ENCODE measurements around the gene PCDHGB5.
"Not testable (repeated sequence)": the region's sequence is repeated elsewhere in the genome, so short reads cannot be mapped to it uniquely, and the experiment has no call there.

PCDHGB5 gene

GRCh38 chr5:141382469-141383294 lies 15.1 kb upstream of the PCDHGB5 start, which contains the start of gene PCDHGA7:
TSS of gene PCDHGA7 (plus strand) at chr5:141382742. CDS start at chr5:141382900, 158 bp downstream.
- Histone ChIP-seq H3K36me3 (ENCODE audit: control insufficient read depth in 5 of 5, insufficient read depth in 5 of 5, low read length in 5 of 5) (no peaks in the 10 kb centered on the region), H3K27me3 (ENCODE audit: control insufficient read depth in 5 of 5, insufficient read depth in 4 of 5, low read length in 5 of 5) (peaks cover 0 to 11% (median 0%) of the 10 kb centered on the region in 5 donors), H3K9ac (ENCODE audit: low read length in 5 of 5) (no peak within 1 kb of the TSS), H3K4me3 (ENCODE audit: low read depth in 1 of 5, low read length in 5 of 5) (peak within 1 kb of the TSS; percentile 51 to 78 (median 64)), H3K9me3 (ENCODE audit: control insufficient read depth in 5 of 5, low read length in 5 of 5) (peaks cover 33 to 71% (median 64%) of the 10 kb centered on the region in 5 donors), H3K27ac (ENCODE audit: low read depth, low read length) (no peak within 1 kb of the TSS), H3K4me1 (ENCODE audit: control insufficient read depth in 5 of 5, insufficient read depth in 5 of 5, low read length in 5 of 5) (peaks cover 0 to 4% (median 0%) of the 10 kb centered on the region in 5 donors)

GRCh38 chr5:141383345-141383744 lies 14.4 kb upstream of the PCDHGB5 start:
- Histone ChIP-seq H3K9ac (ENCODE audit: low read length in 5 of 5) (no peak overlapping the region), H3K4me3 (ENCODE audit: low read depth in 1 of 5, low read length in 5 of 5) (peak overlapping the region in 4 of 5 donors; percentile 51 to 65 (median 62)), H3K4me1 (ENCODE audit: control insufficient read depth in 5 of 5, insufficient read depth in 5 of 5, low read length in 5 of 5) (peaks cover 0 to 4% (median 0%) of the 10 kb centered on the region in 5 donors), H3K36me3 (ENCODE audit: control insufficient read depth in 5 of 5, insufficient read depth in 5 of 5, low read length in 5 of 5) (no peaks in the 10 kb centered on the region), H3K27ac (ENCODE audit: low read depth, low read length) (no peak overlapping the region), H3K9me3 (ENCODE audit: control insufficient read depth in 5 of 5, low read length in 5 of 5) (peaks cover 34 to 69% (median 65%) of the 10 kb centered on the region in 5 donors), H3K27me3 (ENCODE audit: control insufficient read depth in 5 of 5, insufficient read depth in 4 of 5, low read length in 5 of 5) (peaks cover 0 to 11% (median 0%) of the 10 kb centered on the region in 5 donors)

GRCh38 chr5:141384471-141385267 lies 13.1 kb upstream of the PCDHGB5 start:
- Histone ChIP-seq H3K9me3 (ENCODE audit: control insufficient read depth in 5 of 5, low read length in 5 of 5) (peaks cover 35 to 78% (median 74%) of the 10 kb centered on the region in 5 donors), H3K36me3 (ENCODE audit: control insufficient read depth in 5 of 5, insufficient read depth in 5 of 5, low read length in 5 of 5) (no peaks in the 10 kb centered on the region), H3K4me1 (ENCODE audit: control insufficient read depth in 5 of 5, insufficient read depth in 5 of 5, low read length in 5 of 5) (peaks cover 0 to 4% (median 0%) of the 10 kb centered on the region in 5 donors), H3K9ac (ENCODE audit: low read length in 5 of 5) (no peak overlapping the region), H3K27me3 (ENCODE audit: control insufficient read depth in 5 of 5, insufficient read depth in 4 of 5, low read length in 5 of 5) (peaks cover 0 to 11% (median 0%) of the 10 kb centered on the region in 5 donors), H3K27ac (ENCODE audit: low read depth, low read length) (no peak overlapping the region), H3K4me3 (ENCODE audit: low read depth in 1 of 5, low read length in 5 of 5) (peak overlapping the region in 4 of 5 donors; percentile 23 to 64 (median 42))

GRCh38 chr5:141387557-141388311 lies 10.0 kb upstream of the PCDHGB5 start, which contains the start of gene PCDHGB4:
TSS of gene PCDHGB4 (plus strand) at chr5:141387698. CDS start at chr5:141387885, 187 bp downstream.
- peaks cover 0 to 14% (median 0%) of the 10 kb centered on the region in 5 donors for H3K27me3 ChIP-seq (ENCODE audit: control insufficient read depth in 5 of 5, insufficient read depth in 4 of 5, low read length in 5 of 5)
- H3K9ac ChIP-seq (ENCODE audit: low read length in 5 of 5); H3K4me1 ChIP-seq (ENCODE audit: control insufficient read depth in 5 of 5, insufficient read depth in 5 of 5, low read length in 5 of 5); H3K27ac ChIP-seq (ENCODE audit: low read depth, low read length); H3K36me3 ChIP-seq (ENCODE audit: control insufficient read depth in 5 of 5, insufficient read depth in 5 of 5, low read length in 5 of 5): not testable (repeated sequence)
- H3K4me3 ChIP-seq (ENCODE audit: low read depth in 1 of 5, low read length in 5 of 5), result peak within 1 kb of the TSS; percentile 0 to 52 (median 50)
- H3K9me3 ChIP-seq (ENCODE audit: control insufficient read depth in 5 of 5, low read length in 5 of 5), result peaks cover 34 to 88% (median 69%) of the 10 kb centered on the region in 5 donors

GRCh38 chr5:141388661-141389060 lies 9.1 kb upstream of the PCDHGB5 start:
- peaks cover 31 to 88% (median 68%) of the 10 kb centered on the region in 5 donors for H3K9me3 ChIP-seq (ENCODE audit: control insufficient read depth in 5 of 5, low read length in 5 of 5)
- peaks cover 0 to 14% (median 0%) of the 10 kb centered on the region in 5 donors for H3K27me3 ChIP-seq (ENCODE audit: control insufficient read depth in 5 of 5, insufficient read depth in 4 of 5, low read length in 5 of 5)
- no peaks in the 10 kb centered on the region for H3K36me3 ChIP-seq (ENCODE audit: control insufficient read depth in 5 of 5, insufficient read depth in 5 of 5, low read length in 5 of 5)
- no peak overlapping the region for H3K9ac ChIP-seq (ENCODE audit: low read length in 5 of 5)
- peak overlapping the region in 4 of 5 donors; percentile 29 to 52 (median 49) for H3K4me3 ChIP-seq (ENCODE audit: low read depth in 1 of 5, low read length in 5 of 5)
- no peak overlapping the region for H3K27ac ChIP-seq (ENCODE audit: low read depth, low read length)
- H3K4me1 ChIP-seq (ENCODE audit: control insufficient read depth in 5 of 5, insufficient read depth in 5 of 5, low read length in 5 of 5), result no peaks in the 10 kb centered on the region

GRCh38 chr5:141389153-141390042 lies 8.3 kb upstream of the PCDHGB5 start:
- Histone ChIP-seq H3K9me3 (ENCODE audit: control insufficient read depth in 5 of 5, low read length in 5 of 5) (peaks cover 32 to 88% (median 71%) of the 10 kb centered on the region in 5 donors), H3K36me3 (ENCODE audit: control insufficient read depth in 5 of 5, insufficient read depth in 5 of 5, low read length in 5 of 5) (no peaks in the 10 kb centered on the region), H3K9ac (ENCODE audit: low read length in 5 of 5) (no peak overlapping the region), H3K4me1 (ENCODE audit: control insufficient read depth in 5 of 5, insufficient read depth in 5 of 5, low read length in 5 of 5) (no peaks in the 10 kb centered on the region), H3K27me3 (ENCODE audit: control insufficient read depth in 5 of 5, insufficient read depth in 4 of 5, low read length in 5 of 5) (peaks cover 0 to 13% (median 0%) of the 10 kb centered on the region in 5 donors), H3K27ac (ENCODE audit: low read depth, low read length) (no peak overlapping the region), H3K4me3 (ENCODE audit: low read depth in 1 of 5, low read length in 5 of 5) (peak overlapping the region; percentile 41 to 52 (median 50))

GRCh38 chr5:141392429-141393198 lies 5.1 kb upstream of the PCDHGB5 start, which contains the start of gene PCDHGA8:
TSS of gene PCDHGA8 (plus strand) at chr5:141392633. CDS start at chr5:141392814, 181 bp downstream.
- Histone ChIP-seq H3K27me3 (ENCODE audit: control insufficient read depth in 5 of 5, insufficient read depth in 4 of 5, low read length in 5 of 5) (peaks cover 0 to 10% (median 4%) of the 10 kb centered on the region in 5 donors), H3K4me3 (ENCODE audit: low read depth in 1 of 5, low read length in 5 of 5) (peak within 1 kb of the TSS in 4 of 5 donors; percentile 17 to 52 (median 22))

GRCh38 chr5:141393267-141393666 lies 4.5 kb upstream of the PCDHGB5 start:
- H3K9ac ChIP-seq (ENCODE audit: low read length in 5 of 5), result no peak overlapping the region
- H3K9me3 ChIP-seq (ENCODE audit: control insufficient read depth in 5 of 5, low read length in 5 of 5), result peaks cover 30 to 75% (median 55%) of the 10 kb centered on the region in 5 donors
- H3K27me3 ChIP-seq (ENCODE audit: control insufficient read depth in 5 of 5, insufficient read depth in 4 of 5, low read length in 5 of 5), result peaks cover 0 to 10% (median 4%) of the 10 kb centered on the region in 5 donors
- no peaks in the 10 kb centered on the region for H3K36me3 ChIP-seq (ENCODE audit: control insufficient read depth in 5 of 5, insufficient read depth in 5 of 5, low read length in 5 of 5)
- peak overlapping the region in 4 of 5 donors; percentile 17 to 52 (median 20) for H3K4me3 ChIP-seq (ENCODE audit: low read depth in 1 of 5, low read length in 5 of 5)
- no peaks in the 10 kb centered on the region for H3K4me1 ChIP-seq (ENCODE audit: control insufficient read depth in 5 of 5, insufficient read depth in 5 of 5, low read length in 5 of 5)
- H3K27ac ChIP-seq (ENCODE audit: low read depth, low read length), result no peak overlapping the region

More at GRCh38 chr5:141392429-141393198, 5.1 kb upstream of the PCDHGB5 start, which contains the start of gene PCDHGA8:
- Histone ChIP-seq H3K9ac (ENCODE audit: low read length in 5 of 5) (no peak within 1 kb of the TSS), H3K36me3 (ENCODE audit: control insufficient read depth in 5 of 5, insufficient read depth in 5 of 5, low read length in 5 of 5) (no peaks in the 10 kb centered on the region), H3K4me1 (ENCODE audit: control insufficient read depth in 5 of 5, insufficient read depth in 5 of 5, low read length in 5 of 5) (no peaks in the 10 kb centered on the region), H3K9me3 (ENCODE audit: control insufficient read depth in 5 of 5, low read length in 5 of 5) (peaks cover 32 to 75% (median 57%) of the 10 kb centered on the region in 5 donors), H3K27ac (ENCODE audit: low read depth, low read length) (no peak within 1 kb of the TSS)

Data from subcutaneous abdominal adipose tissue (tissue), 5 donors.